DND-41 (cell line): Measurements from ENCODE around the gene PACS2.
"Not testable (repeated sequence)": the region's sequence is repeated elsewhere in the genome, so short reads cannot be mapped to it uniquely, and the experiment has no call there.

ENCODE experiments used
- ATAC-seq: fragments of 200-7000 bp; cut with Tn5 transposase; 3 replicates; pipeline ENCODE4 v1.9.1; 2021; ENCODE audit warnings: low read depth; ENCODE audit not compliant: insufficient read depth
- DNase-seq: peaks from one replicate; pipeline ENCODE4 v3.0.0-alpha.2; 2020
- H2AFZ ChIP-seq: 2 replicates; pipeline ENCODE4 v1.6.0; 2012; ENCODE audit warnings: low read depth, low read length
- H3K27ac ChIP-seq: 2 replicates; pipeline ENCODE4 v1.5.1; 2012; ENCODE audit warnings: low read length, inconsistent platforms
- H3K27me3 ChIP-seq: fragments of 200-600 bp; sonication (generic); 2 replicates; pipeline ENCODE4 v1.6.0; 2012; ENCODE audit warnings: low read length, mild to moderate bottlenecking, inconsistent platforms; ENCODE audit not compliant: insufficient read depth, poor library complexity
- H3K36me3 ChIP-seq: 2 replicates; pipeline ENCODE4 v1.5.1; 2012; ENCODE audit warnings: low read length, inconsistent platforms; ENCODE audit not compliant: insufficient read depth
- H3K4me1 ChIP-seq: 2 replicates; pipeline ENCODE4 v1.5.1; 2012; ENCODE audit warnings: mild to moderate bottlenecking, low read length; ENCODE audit not compliant: insufficient read depth
- H3K4me2 ChIP-seq: 2 replicates; pipeline ENCODE4 v1.6.0; 2012; ENCODE audit warnings: mild to moderate bottlenecking, moderate library complexity, low read length, inconsistent platforms; ENCODE audit not compliant: insufficient read depth
- H3K4me3 ChIP-seq, 2 experiments: fragments of 200-600 bp in 1 of 2; shearing (Covaris generic) in 1 of 2; 2 replicates each; pipeline ENCODE4 v1.5.1; 2012 to 2016; ENCODE audit warnings: inconsistent platforms in 2 of 2, low read length in 2 of 2, mild to moderate bottlenecking in 2 of 2, low read depth in 1 of 2, moderate library complexity in 1 of 2
- H3K79me2 ChIP-seq: 2 replicates; pipeline ENCODE4 v1.6.0; 2012; ENCODE audit warnings: low read length, inconsistent platforms; ENCODE audit not compliant: insufficient read depth
- H3K9ac ChIP-seq: 2 replicates; pipeline ENCODE4 v1.6.0; 2012; ENCODE audit warnings: low read depth, mild to moderate bottlenecking, inconsistent platforms, low read length, moderate library complexity
- H3K9me3 ChIP-seq: 2 replicates; pipeline ENCODE4 v1.5.1; 2012; ENCODE audit warnings: low read length, moderate library complexity, mild to moderate bottlenecking, inconsistent platforms; ENCODE audit not compliant: insufficient read depth, severe bottlenecking
- H4K20me1 ChIP-seq: 2 replicates; pipeline ENCODE4 v1.6.0; 2012; ENCODE audit warnings: low read length; ENCODE audit not compliant: insufficient read depth
- EZH2 ChIP-seq: IDR thresholded peaks from 3 replicates; pipeline ENCODE4 v1.6.1; 2012; ENCODE audit warnings: borderline replicate concordance, low read depth, mild to moderate bottlenecking, moderate library complexity, low read length, inconsistent platforms; ENCODE audit not compliant: severe bottlenecking
- TF ChIP-seq, protein P1 (sequence below): IDR thresholded peaks from 2 replicates; pipeline ENCODE4 v1.5.1; 2012; ENCODE audit warnings: borderline replicate concordance, low read length, moderate library complexity, mild to moderate bottlenecking; ENCODE audit not compliant: poor library complexity, severe bottlenecking; ENCODE audit errors: extremely low read depth

The PACS2 gene

DNA sequence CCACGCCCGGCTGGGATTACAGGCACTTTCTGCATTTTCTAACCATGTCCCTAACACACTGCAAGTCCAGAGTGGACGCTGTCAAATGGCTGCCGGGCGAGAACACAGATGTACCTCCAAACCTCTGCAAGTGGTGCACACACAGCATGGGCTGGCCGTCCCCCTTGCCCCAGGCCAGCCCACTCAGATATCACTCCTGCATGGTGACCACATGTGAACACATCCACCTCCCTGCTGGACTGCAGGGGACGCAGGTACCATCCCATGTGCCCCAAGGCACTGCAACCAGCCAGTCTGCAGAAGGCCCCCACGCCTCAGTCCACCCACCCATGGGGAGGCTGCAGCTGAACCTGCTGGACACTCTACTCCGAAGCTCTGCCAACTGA is 27.8 kb upstream of the PACS2 start:
- Histone ChIP-seq H3K4me1 (no peaks in the 10 kb centered on the region), H3K4me2 (no peak overlapping the region), H2AFZ (no peak overlapping the region), H3K36me3 (peaks cover 26% of the 10 kb centered on the region), H3K4me3 (no peak overlapping the region), H3K27ac (no peak overlapping the region), H3K79me2 (peaks cover 87% of the 10 kb centered on the region), H3K9me3 (no peaks in the 10 kb centered on the region), H3K9ac (no peak overlapping the region), H4K20me1 (peaks cover 60% of the 10 kb centered on the region), H3K27me3 (no peaks in the 10 kb centered on the region)
- TF ChIP-seq, protein P1, sequence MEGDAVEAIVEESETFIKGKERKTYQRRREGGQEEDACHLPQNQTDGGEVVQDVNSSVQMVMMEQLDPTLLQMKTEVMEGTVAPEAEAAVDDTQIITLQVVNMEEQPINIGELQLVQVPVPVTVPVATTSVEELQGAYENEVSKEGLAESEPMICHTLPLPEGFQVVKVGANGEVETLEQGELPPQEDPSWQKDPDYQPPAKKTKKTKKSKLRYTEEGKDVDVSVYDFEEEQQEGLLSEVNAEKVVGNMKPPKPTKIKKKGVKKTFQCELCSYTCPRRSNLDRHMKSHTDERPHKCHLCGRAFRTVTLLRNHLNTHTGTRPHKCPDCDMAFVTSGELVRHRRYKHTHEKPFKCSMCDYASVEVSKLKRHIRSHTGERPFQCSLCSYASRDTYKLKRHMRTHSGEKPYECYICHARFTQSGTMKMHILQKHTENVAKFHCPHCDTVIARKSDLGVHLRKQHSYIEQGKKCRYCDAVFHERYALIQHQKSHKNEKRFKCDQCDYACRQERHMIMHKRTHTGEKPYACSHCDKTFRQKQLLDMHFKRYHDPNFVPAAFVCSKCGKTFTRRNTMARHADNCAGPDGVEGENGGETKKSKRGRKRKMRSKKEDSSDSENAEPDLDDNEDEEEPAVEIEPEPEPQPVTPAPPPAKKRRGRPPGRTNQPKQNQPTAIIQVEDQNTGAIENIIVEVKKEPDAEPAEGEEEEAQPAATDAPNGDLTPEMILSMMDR, result no peak
- TF ChIP-seq EZH2, result no peak
- no peak for ATAC-seq
- DNase-seq, result no peak

DNA sequence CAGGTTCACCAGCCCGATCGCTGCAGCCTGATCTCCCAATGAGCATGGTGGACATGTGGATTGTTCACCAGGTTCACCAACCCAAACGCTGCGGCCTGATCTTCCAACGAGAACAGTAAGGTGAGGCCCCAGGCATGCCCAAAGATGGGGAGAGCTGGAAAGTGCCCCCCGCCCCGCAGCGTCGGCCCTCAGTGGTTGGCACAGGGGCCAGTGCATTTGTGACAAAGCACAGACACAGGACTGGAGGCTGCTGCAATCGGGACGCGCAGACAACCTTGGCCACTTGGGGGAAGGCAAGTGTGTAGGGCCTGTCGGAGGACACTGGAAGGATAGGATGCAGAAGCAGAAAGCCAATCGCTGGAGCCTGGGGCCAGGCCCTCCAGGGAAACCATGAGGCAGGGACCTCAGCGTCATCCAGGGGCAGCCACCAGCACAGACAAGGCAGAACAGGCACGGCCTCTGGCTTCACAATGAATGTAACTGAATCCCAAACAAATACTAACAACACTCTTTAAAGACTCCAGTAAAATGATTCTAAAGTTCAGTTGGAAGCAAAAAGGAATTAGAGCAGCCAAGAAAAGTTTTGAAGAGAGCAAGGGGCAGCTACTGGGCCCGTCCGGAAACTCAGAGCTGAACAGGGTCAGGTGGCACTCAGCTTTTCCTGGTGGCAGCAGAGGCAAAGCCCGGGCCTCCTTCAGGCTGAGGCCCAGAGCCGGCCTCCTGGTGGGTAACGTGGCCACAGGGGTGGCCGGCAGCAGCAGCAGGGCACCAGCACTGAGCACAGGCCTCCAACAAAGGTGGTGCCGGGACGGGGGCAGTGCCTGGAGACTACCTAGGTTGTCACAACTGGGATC is 27.1 kb upstream of the PACS2 start:
- H3K27ac ChIP-seq, result no peak overlapping the region
- no peak overlapping the region for H3K4me2 ChIP-seq
- no peak overlapping the region for H3K9ac ChIP-seq
- peaks cover 87% of the 10 kb centered on the region for H3K79me2 ChIP-seq
- H4K20me1 ChIP-seq, result peaks cover 56% of the 10 kb centered on the region
- H3K9me3 ChIP-seq, result no peaks in the 10 kb centered on the region
- no peaks in the 10 kb centered on the region for H3K27me3 ChIP-seq
- H2AFZ ChIP-seq, result no peak overlapping the region
- no peaks in the 10 kb centered on the region for H3K4me1 ChIP-seq
- H3K36me3 ChIP-seq, result peaks cover 23% of the 10 kb centered on the region
- DNase-seq, result no peak
- no peak for ATAC-seq
- H3K4me3 ChIP-seq, result no peak overlapping the region
- TF ChIP-seq, protein P1, result no peak
- no peak for TF ChIP-seq EZH2

DNA sequence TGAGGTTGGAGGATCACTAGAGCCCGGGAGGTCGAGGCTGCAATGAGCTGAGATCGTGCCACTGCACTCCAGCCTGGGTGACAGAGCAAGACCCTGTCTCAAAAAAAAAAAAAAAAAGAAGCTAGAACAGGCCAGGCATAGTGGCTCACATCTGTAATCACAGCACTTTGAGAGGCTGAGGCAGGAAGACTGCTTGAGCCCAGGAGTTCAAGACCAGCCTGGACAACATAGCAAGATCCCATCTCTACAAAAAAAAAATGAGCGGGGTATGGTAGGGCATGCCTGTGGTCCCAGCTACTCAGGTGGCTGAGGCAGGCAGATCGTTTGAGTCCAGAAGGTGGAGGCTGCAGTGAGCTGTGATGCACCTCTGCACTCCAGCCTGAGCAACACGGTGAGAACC is 25.6 kb upstream of the PACS2 start:
- H3K27ac ChIP-seq, H3K4me1 ChIP-seq, H3K4me3 ChIP-seq, H3K27me3 ChIP-seq, DNase-seq, ATAC-seq, H3K4me2 ChIP-seq, H3K9me3 ChIP-seq, H2AFZ ChIP-seq, H3K9ac ChIP-seq: not testable (repeated sequence)
- Histone ChIP-seq H4K20me1 (peaks cover 60% of the 10 kb centered on the region), H3K79me2 (peaks cover 89% of the 10 kb centered on the region), H3K36me3 (peaks cover 19% of the 10 kb centered on the region; the same call in 1 of the 2 replicates)

DNA sequence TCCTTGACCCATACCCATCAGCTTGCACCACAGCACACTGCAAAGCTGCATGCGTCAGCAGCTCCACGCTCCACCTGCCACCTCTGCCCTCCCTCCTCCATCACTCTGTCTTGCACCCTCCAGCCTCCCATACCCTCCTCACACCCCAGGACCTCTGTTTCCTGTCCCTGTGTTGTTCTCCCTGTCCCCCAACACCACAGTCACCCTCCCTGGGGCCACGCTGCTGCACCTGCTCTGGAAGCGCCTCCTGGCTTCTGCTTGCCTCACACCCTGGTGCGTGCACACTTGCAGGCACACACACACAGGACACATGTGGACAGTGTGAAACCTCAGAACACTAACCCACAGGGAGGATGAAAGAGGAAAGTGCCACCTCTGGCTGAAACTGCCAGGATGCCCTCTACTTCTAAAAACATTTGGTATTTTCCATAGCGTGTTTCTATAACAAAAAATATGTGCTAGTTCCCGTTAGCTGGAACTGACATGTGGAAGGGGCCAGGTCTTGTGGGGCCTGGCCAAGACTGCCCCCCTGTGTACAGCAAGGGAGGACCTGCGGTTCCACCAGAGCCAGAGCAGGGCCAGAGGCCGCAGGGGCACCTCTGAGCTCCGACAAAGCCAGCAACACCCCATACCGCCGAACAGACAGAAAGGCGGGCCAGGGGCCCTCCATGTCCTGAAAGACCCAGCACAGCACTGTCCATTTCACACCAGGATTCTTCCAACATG is 23.8 kb upstream of the PACS2 start:
- no peak overlapping the region for H3K4me2 ChIP-seq
- peaks cover 70% of the 10 kb centered on the region for H4K20me1 ChIP-seq
- no peak overlapping the region for H3K9ac ChIP-seq
- 0 out of 2 replicates have a peak, but pooled peaks cover 4% of the 10 kb centered on the region for H3K36me3 ChIP-seq
- DNase-seq (no peak), ATAC-seq (no peak)
- no peak overlapping the region for H3K4me3 ChIP-seq
- H3K4me1 ChIP-seq, result 0 out of 2 replicates have a peak, but pooled peaks cover 3% of the 10 kb centered on the region
- no peaks in the 10 kb centered on the region for H3K27me3 ChIP-seq
- no peak overlapping the region for H2AFZ ChIP-seq
- peaks cover 92% of the 10 kb centered on the region for H3K79me2 ChIP-seq
- no peak overlapping the region for H3K27ac ChIP-seq
- H3K9me3 ChIP-seq, result no peaks in the 10 kb centered on the region
- TF ChIP-seq, protein P1, result peak; percentile 12
- TF ChIP-seq EZH2, result no peak
